Left lung (tissue), 10 donors: ENCODE data around the gene CDK19. TPM values are rescaled to one million over a fixed set of nuclear protein-coding genes. Genes with fewer than 3 reads are reported as not detected.

Experiments
- ATAC-seq: fragments of 200-7000 bp; cut with Tn5 transposase; one replicate; pipeline ENCODE4 v1.9.1; 2020; ENCODE audit warnings: moderate library complexity
- DNase-seq, 4 donors: peaks; one replicate each; pipeline ENCODE4 v3.0.0-alpha.2; 2013 to 2020
- H3K27ac ChIP-seq, 2 donors: fragments of 200-600 bp; sonication (generic) in 1 of 2; one replicate each; pipeline versions ENCODE4 v1.5.0 to v1.8.0; 2020 to 2021
- H3K27me3 ChIP-seq, 2 donors: fragments of 200-600 bp; sonication (generic) in 1 of 2; one replicate each; pipeline versions ENCODE4 v1.5.0 to v1.8.0; 2020 to 2021
- H3K36me3 ChIP-seq, 2 donors: fragments of 200-600 bp; sonication (generic) in 1 of 2; one replicate each; pipeline versions ENCODE4 v1.5.0 to v1.8.0; 2020 to 2021
- H3K4me1 ChIP-seq, 2 donors: fragments of 200-600 bp; one replicate each; pipeline ENCODE4 v1.8.0; 2021
- H3K4me3 ChIP-seq, 2 donors: fragments of 200-600 bp; sonication (generic) in 1 of 2; one replicate each; pipeline versions ENCODE4 v1.5.0 to v1.8.0; 2020 to 2021; ENCODE audit warnings: mild to moderate bottlenecking in 1 of 2
- H3K9me3 ChIP-seq, 2 donors: fragments of 200-600 bp; sonication (generic) in 1 of 2; one replicate each; pipeline versions ENCODE4 v1.5.0 to v1.8.0; 2020 to 2021
- intact Hi-C, 2 donors: fragments of 100-400 bp; cut with DNase I; formaldehyde crosslinking; loops; one replicate each; pipeline versions ENCODE4 v1.11.2 to v1.14.2; 2022
- polyA plus RNA-seq, 6 donors: library from polyadenylated mRNA; unstranded; fragments of 120-200 nt; gene quantifications; one replicate each; pipeline ENCODE4 v1.2.1, GENCODE V29; 2013; ENCODE audit not compliant: insufficient read length in 6 of 6
- total RNA-seq, 2 donors: library from RNA; stranded (reverse); fragmentation: NEBNext Ultra II Directional; extraction: Animal tissue kit (Norgen Biotek cat#: 25700); gene quantifications; one replicate each; pipeline ENCODE4 v1.2.1, GENCODE V29; 2021
- TF ChIP-seq, protein P1 (sequence below), 2 donors: fragments of 200-600 bp; sonication (generic) in 1 of 2; IDR thresholded peaks; one replicate each; pipeline versions ENCODE4 v1.5.0 to v1.8.0; 2021; ENCODE audit warnings: antibody characterized with exemption in 2 of 2
- donor health status: DM: no; HTN: yes; CAD: no.
- donor health status: DM: no; HTN: no; CAD: no.

The CDK19 gene
- total and polyA plus RNA-seq, 8 donors: 18.4 to 46.1 (median 36.2) TPM

DNA sequence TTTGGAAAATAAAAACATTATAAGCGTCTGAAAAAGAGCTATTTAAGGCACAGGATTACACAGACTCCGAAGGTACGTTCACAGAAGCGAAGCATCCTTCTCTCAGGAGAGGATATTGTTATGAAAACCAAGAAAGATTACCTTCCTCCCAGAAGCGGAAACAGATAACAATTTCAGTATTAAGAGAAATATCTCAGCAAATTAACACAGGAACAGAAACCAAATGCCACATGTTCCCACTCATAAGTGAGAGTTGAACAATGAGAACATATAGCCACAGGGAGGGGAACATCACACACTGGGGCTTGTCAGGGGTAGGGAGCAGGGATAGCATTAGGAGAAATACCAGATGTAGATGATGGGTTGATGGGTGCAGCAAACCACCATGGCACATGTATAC is 109.7 kb downstream of the CDK19 start:
- H3K27ac ChIP-seq: no peak overlapping the region
- no peak for ATAC-seq

DNA sequence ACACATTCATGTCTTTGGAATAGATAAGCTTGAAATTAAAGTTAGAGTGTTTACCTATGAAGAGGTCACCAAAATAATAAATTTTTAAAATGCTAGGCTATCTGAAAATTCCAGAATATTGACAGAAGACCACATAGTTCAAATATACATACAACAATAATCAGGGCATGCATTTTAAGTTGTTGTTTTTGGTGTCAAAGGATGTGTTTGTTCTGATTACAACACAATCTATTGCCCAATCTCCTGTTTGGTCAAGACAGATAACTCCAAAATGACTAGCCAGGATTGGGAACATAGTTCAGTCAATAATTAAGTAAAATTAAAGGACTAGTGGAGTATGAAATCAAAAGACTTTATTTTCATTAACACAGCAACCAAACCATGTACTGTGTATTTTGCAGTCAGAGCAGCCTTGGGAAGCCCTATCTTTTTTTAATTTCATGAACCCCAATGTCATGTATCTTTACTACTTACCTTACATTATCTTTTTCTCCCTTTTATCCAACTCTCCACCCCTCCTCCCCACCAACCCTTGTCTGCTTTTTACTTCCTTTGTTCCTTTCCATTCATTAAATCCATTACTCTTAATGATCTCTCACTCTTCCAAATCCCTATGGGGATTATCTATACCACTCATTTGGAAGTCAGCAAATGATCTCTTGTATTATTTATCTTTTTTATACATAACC is 111.2 kb downstream of the CDK19 start:
- ATAC-seq (no peak), DNase-seq (no peak)
- H3K27me3 ChIP-seq: no peaks in the 10 kb centered on the region
- H3K27ac ChIP-seq: no peak overlapping the region
- no peak overlapping the region for H3K4me3 ChIP-seq
- H3K4me1 ChIP-seq: peaks cover 0 to 30% of the 10 kb centered on the region in 2 donors
- intact Hi-C loops: no loop called here
- TF ChIP-seq, protein P1, sequence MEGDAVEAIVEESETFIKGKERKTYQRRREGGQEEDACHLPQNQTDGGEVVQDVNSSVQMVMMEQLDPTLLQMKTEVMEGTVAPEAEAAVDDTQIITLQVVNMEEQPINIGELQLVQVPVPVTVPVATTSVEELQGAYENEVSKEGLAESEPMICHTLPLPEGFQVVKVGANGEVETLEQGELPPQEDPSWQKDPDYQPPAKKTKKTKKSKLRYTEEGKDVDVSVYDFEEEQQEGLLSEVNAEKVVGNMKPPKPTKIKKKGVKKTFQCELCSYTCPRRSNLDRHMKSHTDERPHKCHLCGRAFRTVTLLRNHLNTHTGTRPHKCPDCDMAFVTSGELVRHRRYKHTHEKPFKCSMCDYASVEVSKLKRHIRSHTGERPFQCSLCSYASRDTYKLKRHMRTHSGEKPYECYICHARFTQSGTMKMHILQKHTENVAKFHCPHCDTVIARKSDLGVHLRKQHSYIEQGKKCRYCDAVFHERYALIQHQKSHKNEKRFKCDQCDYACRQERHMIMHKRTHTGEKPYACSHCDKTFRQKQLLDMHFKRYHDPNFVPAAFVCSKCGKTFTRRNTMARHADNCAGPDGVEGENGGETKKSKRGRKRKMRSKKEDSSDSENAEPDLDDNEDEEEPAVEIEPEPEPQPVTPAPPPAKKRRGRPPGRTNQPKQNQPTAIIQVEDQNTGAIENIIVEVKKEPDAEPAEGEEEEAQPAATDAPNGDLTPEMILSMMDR (IDR thresholded peaks at IDR 0.05): no peak
- H3K36me3 ChIP-seq: no peaks in the 10 kb centered on the region
- no peaks in the 10 kb centered on the region for H3K9me3 ChIP-seq

More for the DNA sequence above, 109.7 kb downstream of the CDK19 start:
- Histone ChIP-seq H3K4me1 (peaks cover 0 to 27% of the 10 kb centered on the region in 2 donors), H3K9me3 (no peaks in the 10 kb centered on the region), H3K36me3 (no peaks in the 10 kb centered on the region), H3K27me3 (no peaks in the 10 kb centered on the region), H3K4me3 (no peak overlapping the region)
- intact Hi-C loops: no loop called here
- TF ChIP-seq, protein P1 (IDR thresholded peaks at IDR 0.05): no peak
- DNase-seq: no peak

DNA sequence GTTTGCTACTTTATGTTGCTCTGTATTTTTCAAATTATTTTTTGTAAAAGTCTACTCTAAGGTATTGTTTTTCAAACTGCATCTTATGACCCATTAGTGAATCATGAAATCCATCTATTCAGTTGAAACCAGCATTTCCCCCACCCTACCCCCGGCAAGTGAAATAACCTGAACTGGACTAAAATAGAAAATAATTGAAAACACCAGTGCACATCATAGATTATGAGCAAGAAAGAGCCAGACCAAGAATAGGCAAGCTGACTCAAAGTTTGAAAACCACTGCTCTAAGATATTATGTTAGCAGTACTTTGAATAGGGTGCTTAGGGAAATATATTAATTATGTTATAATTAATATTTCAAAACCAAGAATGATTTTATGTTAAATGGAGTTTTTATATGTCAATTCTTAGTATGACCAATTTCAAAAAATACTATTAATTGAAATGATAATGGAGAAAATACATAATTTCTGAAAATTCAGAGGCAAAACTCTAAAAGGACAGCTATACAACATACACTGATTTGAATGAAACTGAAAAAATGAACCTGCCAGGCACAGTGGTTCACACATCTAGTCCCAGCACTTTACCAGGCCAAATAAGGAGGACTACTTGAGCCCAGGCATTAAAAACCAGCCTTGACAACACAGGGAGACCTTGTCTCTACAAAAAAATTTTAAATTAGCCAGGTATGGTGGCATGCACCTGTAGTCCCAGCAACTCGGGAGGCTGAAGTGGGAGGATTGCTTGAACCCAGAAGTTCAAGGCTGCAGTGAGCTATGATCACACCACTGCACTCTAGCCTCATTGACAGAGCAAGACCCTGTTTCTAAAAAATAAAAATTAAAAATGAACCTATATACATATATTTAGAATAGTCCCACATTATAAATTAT is 112.0 kb downstream of the CDK19 start:
- Histone ChIP-seq H3K36me3 (no peaks in the 10 kb centered on the region), H3K27ac (no peak overlapping the region), H3K4me3 (no peak overlapping the region), H3K4me1 (peaks cover 0 to 28% of the 10 kb centered on the region in 2 donors), H3K27me3 (no peaks in the 10 kb centered on the region), H3K9me3 (no peaks in the 10 kb centered on the region)
- intact Hi-C loops: no loop called here
- TF ChIP-seq, protein P1 (IDR thresholded peaks at IDR 0.05): no peak
- DNase-seq: no peak
- ATAC-seq: no peak

DNA sequence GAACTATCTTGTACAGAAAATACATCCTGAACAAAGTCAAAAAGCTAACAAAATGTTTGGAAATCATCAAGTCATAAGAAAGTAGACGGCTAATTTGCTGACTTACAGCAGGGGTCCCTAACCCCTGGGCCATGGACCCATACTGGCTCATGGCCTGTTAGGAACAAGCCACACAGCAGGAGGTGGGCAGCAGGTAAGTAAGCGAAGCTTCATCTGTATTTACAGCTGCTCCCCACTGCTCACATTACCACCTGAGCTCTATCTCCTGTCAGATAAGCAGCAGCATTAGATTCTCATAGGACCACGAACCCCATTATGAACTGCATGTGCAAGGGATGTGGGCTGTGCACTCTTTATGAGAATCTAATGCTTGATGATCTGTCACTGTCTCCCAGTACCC is 115.5 kb downstream of the CDK19 start:
- TF ChIP-seq, protein P1 (IDR thresholded peaks at IDR 0.05): no peak
- Histone ChIP-seq H3K36me3 (no peaks in the 10 kb centered on the region), H3K4me3 (no peak overlapping the region), H3K27me3 (no peaks in the 10 kb centered on the region), H3K9me3 (no peaks in the 10 kb centered on the region), H3K27ac (no peak overlapping the region), H3K4me1 (peaks cover 0 to 17% of the 10 kb centered on the region in 2 donors)
- DNase-seq: no peak
- no peak for ATAC-seq
- intact Hi-C loops: no loop called here

DNA sequence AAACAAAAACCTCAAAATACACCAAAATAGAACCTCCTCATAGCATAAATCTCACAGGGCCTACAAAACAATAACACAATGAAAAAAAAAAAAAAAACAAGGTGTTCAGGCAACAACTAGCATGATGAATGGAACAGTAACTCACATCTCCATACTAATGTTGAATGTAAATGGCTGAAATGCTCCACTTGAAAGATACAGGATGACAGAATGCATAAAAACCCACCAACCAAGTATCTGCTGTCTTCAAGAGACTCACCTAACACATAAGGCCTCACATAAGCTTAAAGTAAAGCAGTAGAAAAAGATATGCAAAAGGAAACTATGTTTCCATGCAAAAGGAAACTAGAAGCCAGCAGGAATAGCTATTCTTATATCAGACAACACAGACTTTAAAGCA is 121.3 kb downstream of the CDK19 start:
- no peaks in the 10 kb centered on the region for H3K27me3 ChIP-seq
- no peaks in the 10 kb centered on the region for H3K9me3 ChIP-seq
- DNase-seq (no peak), ATAC-seq (no peak)
- H3K27ac ChIP-seq: no peak overlapping the region
- TF ChIP-seq, protein P1 (IDR thresholded peaks at IDR 0.05): no peak
- H3K36me3 ChIP-seq: no peaks in the 10 kb centered on the region
- no peak overlapping the region for H3K4me3 ChIP-seq
- peaks cover 0 to 8% of the 10 kb centered on the region in 2 donors for H3K4me1 ChIP-seq
- intact Hi-C loops: no loop called here
